GM23338 (cell line): ENCODE measurements around the gene LCMT1. TPM values are rescaled to one million over a fixed set of nuclear protein-coding genes. Genes with fewer than 3 reads are reported as not detected.

ENCODE experiments used
- ATAC-seq: fragments of 200-7000 bp; cut with Tn5 transposase; 3 replicates; pipeline ENCODE4 v1.9.1; 2020
- DNase-seq: peaks from one replicate; pipeline ENCODE4 v3.0.0-alpha.2; 2015; ENCODE audit warnings: low spot score
- H2AFZ ChIP-seq: fragments of 200-600 bp; sonication (generic); 2 replicates; pipeline ENCODE4 v1.8.0; 2016; ENCODE audit warnings: antibody characterized with exemption, mild to moderate bottlenecking, moderate library complexity
- H3F3A ChIP-seq: fragments of 200-600 bp; sonication (generic); replicated peaks from 2 replicates; pipeline ENCODE4 v1.8.0; 2017; ENCODE audit warnings: antibody characterized with exemption, mixed run types, low read depth
- H3K27ac ChIP-seq: fragments of 200-600 bp; sonication (generic); 2 replicates; pipeline ENCODE4 v1.6.1; 2016; ENCODE audit warnings: low read depth
- H3K27me3 ChIP-seq: fragments of 200-600 bp; sonication (generic); 2 replicates; pipeline ENCODE4 v1.8.0; 2016; ENCODE audit warnings: mild to moderate bottlenecking, mixed run types, moderate library complexity; ENCODE audit not compliant: insufficient read depth
- H3K36me3 ChIP-seq: fragments of 200-600 bp; sonication (generic); 2 replicates; pipeline ENCODE4 v1.8.0; 2016; ENCODE audit warnings: mild to moderate bottlenecking; ENCODE audit not compliant: insufficient read depth
- H3K4me1 ChIP-seq: fragments of 200-600 bp; sonication (generic); 2 replicates; pipeline ENCODE4 v1.8.0; 2016; ENCODE audit warnings: mild to moderate bottlenecking, moderate library complexity; ENCODE audit not compliant: insufficient read depth
- H3K4me2 ChIP-seq: fragments of 200-600 bp; sonication (generic); 2 replicates; pipeline ENCODE4 v1.7.1; 2017; ENCODE audit warnings: mixed run types
- H3K4me3 ChIP-seq: fragments of 200-600 bp; sonication (generic); 2 replicates; pipeline ENCODE4 v1.6.1; 2016; ENCODE audit warnings: mixed run types
- H3K79me2 ChIP-seq: fragments of 200-600 bp; sonication (generic); replicated peaks from 2 replicates; pipeline ENCODE4 v1.8.0; 2017; ENCODE audit warnings: mild to moderate bottlenecking; ENCODE audit not compliant: insufficient read depth
- H3K9me2 ChIP-seq: fragments of 200-600 bp; sonication (generic); 2 replicates; pipeline ENCODE4 v1.8.0; 2017; ENCODE audit not compliant: insufficient read depth
- H4K20me1 ChIP-seq: fragments of 200-600 bp; sonication (generic); replicated peaks from 2 replicates; pipeline ENCODE4 v1.8.0; 2017; ENCODE audit warnings: mild to moderate bottlenecking; ENCODE audit not compliant: insufficient read depth
- H3K27ac Mint-ChIP-seq: 2 replicates; pipeline ENCODE4 v1.8.0; 2020; ENCODE audit warnings: inconsistent platforms, mild to moderate bottlenecking, moderate library complexity, mixed read lengths
- H3K27me3 Mint-ChIP-seq: 3 replicates; pipeline ENCODE4 v1.8.0; 2022; ENCODE audit warnings: low read depth, mild to moderate bottlenecking, moderate library complexity, mixed read lengths, inconsistent platforms; ENCODE audit not compliant: insufficient read depth, poor library complexity
- H3K36me3 Mint-ChIP-seq: 3 replicates; pipeline ENCODE4 v1.8.0; 2021; ENCODE audit warnings: low read depth, mild to moderate bottlenecking, inconsistent platforms, moderate library complexity, mixed read lengths
- H3K4me1 Mint-ChIP-seq: 3 replicates; pipeline ENCODE4 v1.8.0; 2020; ENCODE audit warnings: mild to moderate bottlenecking, inconsistent platforms, mixed read lengths
- H3K4me3 Mint-ChIP-seq: 3 replicates; pipeline ENCODE4 v1.8.0; 2021; ENCODE audit warnings: moderate library complexity, mild to moderate bottlenecking, inconsistent platforms, mixed read lengths
- H3K9me3 Mint-ChIP-seq: 3 replicates; pipeline ENCODE4 v1.8.0; 2020; ENCODE audit warnings: moderate library complexity, mild to moderate bottlenecking, inconsistent platforms, mixed read lengths
- CTCF ChIP-seq, 2 experiments: fragments of 200-600 bp in 1 of 2; sonication (generic) in 1 of 2; conservative IDR thresholded peaks; 2 replicates each; pipeline versions ENCODE4 v1.5.1 to v1.6.1; 2016 to 2017; ENCODE audit warnings: antibody characterized with exemption in 2 of 2, low read depth in 2 of 2, mild to moderate bottlenecking in 2 of 2, moderate library complexity in 1 of 2
- ETS1 ChIP-seq: IDR thresholded peaks from 2 replicates; pipeline ENCODE4 v1.6.1; 2016; ENCODE audit warnings: antibody characterized with exemption
- JUNB ChIP-seq: IDR thresholded peaks from one replicate; pipeline ENCODE4 v1.6.1; 2016; ENCODE audit warnings: antibody characterized with exemption; ENCODE audit not compliant: unreplicated experiment
- NANOG ChIP-seq: IDR thresholded peaks from 2 replicates; pipeline ENCODE4 v1.6.1; 2016; ENCODE audit warnings: antibody characterized with exemption, borderline replicate concordance
- POLR2AphosphoS5 ChIP-seq: IDR thresholded peaks from 2 replicates; pipeline ENCODE4 v1.6.1; 2016; ENCODE audit warnings: antibody characterized with exemption, low read depth
- REST ChIP-seq: IDR thresholded peaks from one replicate; pipeline ENCODE4 v1.6.1; 2018; ENCODE audit warnings: antibody characterized with exemption; ENCODE audit not compliant: unreplicated experiment
- ZNF114 ChIP-seq: fragments of 250-450 bp; sonication (Bioruptor Pico); IDR thresholded peaks from 2 replicates; pipeline ENCODE4 v1.5.0; 2020; ENCODE audit warnings: mild to moderate bottlenecking, moderate library complexity
- polyA plus RNA-seq: library from polyadenylated mRNA; unstranded; fragments of >200 nt; fragmentation: Nextera tagmentation; extraction: Ambion mirVana; gene quantifications from 2 replicates; pipeline ENCODE4 v1.2.1, GENCODE V29; 2016
- total RNA-seq: library from RNA; depleted of rRNA; stranded (reverse); fragments of >200 nt; shearing (Covaris generic); gene quantifications from 2 replicates; pipeline ENCODE4 v1.2.3, GENCODE V29; 2014

The LCMT1 gene
- total and polyA plus RNA-seq, 2 experiments from 2014 or later: 56.2 to 84.6 TPM

GRCh38 chr16:25064937-25065336 is 46.6 kb upstream of the LCMT1 start (continued):
- TF ChIP-seq ZNF114 (CRISPR knock-in tag): no peak

GRCh38 chr16:25065899-25066298 is 45.6 kb upstream of the LCMT1 start:
- Histone ChIP-seq H2AFZ (peak overlapping the region; percentile 94), H3K4me1 (no peaks in the 10 kb centered on the region; the same call in 1 of the 2 replicates), H3K36me3 (no peaks in the 10 kb centered on the region), H3K9me2 (0 out of 2 replicates have a peak, but pooled peaks cover 13% of the 10 kb centered on the region), H3K27ac (0 out of 2 replicates have a peak overlapping the region, but pooled peaks have one; percentile 63), H3K4me3 (peak overlapping the region; percentile 90; the same call in 1 of the 2 replicates), H3K27me3 (peaks cover 12% of the 10 kb centered on the region), H3K4me2 (peak overlapping the region; percentile 98), H3K79me2 (no peaks in the 10 kb centered on the region), H4K20me1 (no peaks in the 10 kb centered on the region), H3F3A (no peaks in the 10 kb centered on the region)
- no peak for TF ChIP-seq JUNB
- peak; percentile 38 to 60 for TF ChIP-seq CTCF (conservative IDR thresholded peaks at IDR 0.05; ENCODE audit: low read depth in 2 of 2)
- peak overlapping the region; percentile 84; the same call in 2 of the 3 replicates for H3K4me3 Mint-ChIP-seq
- peaks cover 7% of the 10 kb centered on the region; the same call in 2 of the 3 replicates for H3K4me1 Mint-ChIP-seq
- peak; percentile 58 for DNase-seq
- peaks cover 14% of the 10 kb centered on the region for H3K27me3 Mint-ChIP-seq
- no peak overlapping the region for H3K27ac Mint-ChIP-seq
- no peaks in the 10 kb centered on the region for H3K9me3 Mint-ChIP-seq
- peak; percentile 53 for ATAC-seq
- H3K36me3 Mint-ChIP-seq: no peaks in the 10 kb centered on the region

GRCh38 chr16:25066426-25066746 is 45.2 kb upstream of the LCMT1 start:
- no peak for DNase-seq
- no peaks in the 10 kb centered on the region; the same call in 1 of the 2 replicates for H3K4me1 ChIP-seq
- no peak overlapping the region for H3K27ac Mint-ChIP-seq
- H4K20me1 ChIP-seq: no peaks in the 10 kb centered on the region
- TF ChIP-seq NANOG (no peak), POLR2AphosphoS5 (no peak), ETS1 (no peak), REST (no peak)
- H3K27me3 ChIP-seq: peaks cover 12% of the 10 kb centered on the region
- H3K4me2 ChIP-seq: peak overlapping the region; percentile 98
- H3K36me3 ChIP-seq: no peaks in the 10 kb centered on the region
- peak overlapping the region; percentile 84 for H3K4me3 Mint-ChIP-seq
- H3K9me2 ChIP-seq: 0 out of 2 replicates have a peak, but pooled peaks cover 13% of the 10 kb centered on the region
- H3K4me3 ChIP-seq: peak overlapping the region; percentile 90
- no peaks in the 10 kb centered on the region for H3K79me2 ChIP-seq
- H3K4me1 Mint-ChIP-seq: peaks cover 7% of the 10 kb centered on the region; the same call in 2 of the 3 replicates
- no peaks in the 10 kb centered on the region for H3K36me3 Mint-ChIP-seq
- no peaks in the 10 kb centered on the region for H3F3A ChIP-seq
- ATAC-seq: peak; percentile 4
- H3K27me3 Mint-ChIP-seq: peaks cover 14% of the 10 kb centered on the region
- H3K27ac ChIP-seq: 0 out of 2 replicates have a peak overlapping the region, but pooled peaks have one; percentile 63
- H2AFZ ChIP-seq: peak overlapping the region; percentile 94
- H3K9me3 Mint-ChIP-seq: no peaks in the 10 kb centered on the region
